CD4-positive, alpha-beta T cell treated with Interleukin-21 for 1 hour (primary cell): Measurements from ENCODE around the gene UXS1.

ENCODE experiments used
- DNase-seq: peaks from one replicate; pipeline ENCODE4 v3.0.0-alpha.2; 2020

UXS1 gene

DNA sequence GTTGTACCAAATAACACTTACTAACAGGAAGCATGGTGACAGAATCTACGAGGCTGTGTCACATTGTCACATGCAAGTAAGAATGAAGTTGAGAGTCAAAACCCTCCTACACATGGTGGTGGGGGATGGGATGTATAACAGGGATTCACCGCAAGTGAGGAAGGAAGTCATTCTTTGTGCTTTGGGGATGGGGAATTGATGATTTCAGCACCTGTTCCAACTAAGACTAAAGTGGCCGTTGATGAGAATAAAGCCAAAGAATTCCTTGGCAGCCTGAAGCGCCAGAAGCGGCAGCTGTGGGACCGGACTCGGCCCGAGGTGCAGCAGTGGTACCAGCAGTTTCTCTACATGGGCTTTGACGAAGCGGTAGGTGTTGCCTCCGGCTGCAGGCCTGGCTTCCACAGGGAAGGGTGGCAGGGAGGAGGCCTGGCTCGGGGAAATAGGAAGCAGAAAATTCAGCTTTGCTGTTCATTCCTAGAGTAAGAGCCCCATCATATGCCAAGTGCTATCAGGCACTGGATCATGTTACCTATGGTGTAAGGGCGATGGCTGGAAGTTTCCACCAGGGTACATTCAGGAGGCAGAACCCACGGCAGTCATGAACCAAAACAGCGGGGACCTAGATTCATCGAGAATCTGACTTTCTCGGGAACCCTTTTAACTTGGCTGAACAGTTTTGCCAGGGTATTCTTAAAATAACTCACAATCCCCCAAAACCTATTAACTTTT, 120.3 kb downstream of the UXS1 start:
- DNase-seq, result no peak

DNA sequence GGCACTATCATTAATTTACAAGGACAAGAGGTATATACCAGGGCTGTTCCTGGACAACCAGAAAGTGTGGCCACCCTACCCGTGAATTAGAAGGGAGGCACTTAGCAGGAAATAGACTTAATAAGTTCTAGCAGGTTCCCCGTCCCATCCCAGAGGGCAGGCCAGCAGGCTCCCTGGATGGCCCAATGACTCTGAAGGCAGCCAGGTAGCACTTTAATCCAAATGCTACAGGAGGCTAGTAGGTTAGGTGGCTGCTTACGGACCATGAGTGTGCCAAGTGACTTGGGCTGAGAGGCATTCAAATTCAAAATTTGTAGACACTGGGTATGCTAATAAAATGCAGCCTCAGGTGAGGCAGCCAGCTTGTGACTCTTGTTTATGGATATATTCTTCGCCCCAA, 123.9 kb downstream of the UXS1 start:
- DNase-seq, result no peak

- DNase-seq, result no peak
Measured at GRCh38 chr2:106068451-106068850, 125.7 kb downstream of the UXS1 start.

DNA sequence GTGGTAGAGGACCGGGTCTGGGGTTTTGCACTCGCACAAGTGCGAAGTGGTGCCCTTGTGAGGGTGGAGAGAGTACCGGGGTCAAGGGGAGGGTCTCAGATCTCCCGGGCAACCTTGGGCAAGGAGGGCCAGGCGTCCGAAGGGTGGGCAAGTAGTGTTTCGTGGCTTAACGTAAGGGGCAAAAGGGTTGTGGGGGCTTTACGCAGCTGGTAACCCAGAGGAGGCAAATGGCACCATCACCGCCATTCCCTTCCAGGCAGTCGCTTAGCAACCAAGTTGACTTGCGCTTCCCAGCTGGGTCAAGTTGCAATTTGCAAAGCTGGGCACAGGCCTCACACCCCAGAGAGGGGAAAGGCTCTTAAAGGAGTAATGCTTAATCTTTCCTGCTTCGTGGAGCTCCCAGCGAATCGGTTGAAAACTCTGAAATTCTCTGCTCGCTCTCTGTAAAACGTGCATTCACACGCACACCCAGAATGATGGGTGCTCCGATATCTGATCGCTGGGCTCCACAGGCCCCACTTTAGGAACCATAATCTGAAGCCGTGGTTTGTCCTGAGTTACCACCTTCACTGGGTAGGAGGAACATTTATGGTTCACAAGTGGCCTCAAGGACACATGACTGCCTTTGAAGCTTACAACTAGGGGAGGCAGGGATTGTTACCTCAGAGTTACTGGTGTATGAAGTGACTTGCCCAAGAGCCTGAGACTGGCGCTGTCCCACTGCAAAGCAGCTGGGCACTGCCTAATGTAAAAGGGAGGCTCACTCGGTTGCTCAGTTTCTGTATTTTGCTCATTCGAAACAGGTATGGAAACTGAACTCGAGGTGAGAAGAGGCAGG, 127.9 kb downstream of the UXS1 start:
- no peak for DNase-seq

GRCh38 chr2:106065268-106065982, 128.7 kb downstream of the UXS1 start:
- DNase-seq, result peak; percentile 13

DNA sequence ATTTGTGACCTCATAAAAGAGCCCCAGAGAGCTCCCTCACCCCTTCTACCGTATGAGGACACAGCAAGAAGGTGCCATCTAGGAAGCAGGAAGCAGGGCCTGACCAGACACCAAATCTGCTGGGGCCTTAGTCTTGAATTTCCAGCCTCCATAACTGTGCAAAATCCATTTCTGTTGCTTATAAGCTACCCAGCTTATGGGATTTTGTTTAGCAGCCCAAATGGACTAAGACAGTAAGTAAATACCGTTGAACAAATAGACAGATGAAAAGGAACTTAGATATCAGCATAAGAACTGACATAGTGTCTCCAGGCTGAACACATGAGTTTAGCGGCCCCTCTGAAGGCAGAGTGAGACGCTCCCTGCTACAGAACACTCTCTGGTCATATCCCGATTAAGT, 130.9 kb downstream of the UXS1 start:
- no peak for DNase-seq

- no peak for DNase-seq
Measured at GRCh38 chr2:106062627-106063026, 131.5 kb downstream of the UXS1 start.

GRCh38 chr2:106061611-106062349, 132.3 kb downstream of the UXS1 start:
- DNase-seq, result no peak

DNA sequence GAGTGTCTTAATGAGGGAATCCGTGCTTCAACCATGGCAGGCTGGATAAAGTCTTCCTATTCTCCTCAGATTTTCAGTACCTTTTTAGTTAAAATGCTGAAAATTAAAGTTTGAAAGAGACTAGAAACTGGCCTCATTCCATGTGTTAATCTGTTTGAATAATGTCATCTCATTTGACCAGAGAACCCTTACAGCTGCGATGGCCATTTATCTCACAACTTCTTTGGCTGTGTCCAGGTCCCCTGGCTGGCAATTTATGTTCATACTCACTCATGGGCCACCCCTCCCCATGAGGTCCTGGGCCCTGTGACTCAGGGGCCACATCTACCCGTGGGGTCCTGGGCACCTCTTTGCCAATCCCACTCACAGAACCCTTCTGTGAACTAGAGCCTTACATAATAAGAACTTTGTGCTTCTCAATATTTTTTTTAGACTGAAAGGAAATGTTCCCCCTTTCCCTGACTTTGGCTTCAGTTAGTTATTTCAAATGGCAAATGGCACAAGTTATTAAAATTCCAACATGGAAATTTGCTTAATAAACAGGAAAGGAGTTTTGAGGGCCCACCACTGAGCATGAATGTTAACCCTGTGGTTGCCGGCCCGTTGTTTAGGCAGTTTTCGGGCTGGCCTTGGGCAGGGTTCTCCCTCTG, 134.6 kb downstream of the UXS1 start:
- no peak for DNase-seq

- peak; percentile 8 for DNase-seq
Measured at GRCh38 chr2:106058469-106059137, 135.5 kb downstream of the UXS1 start.

DNA sequence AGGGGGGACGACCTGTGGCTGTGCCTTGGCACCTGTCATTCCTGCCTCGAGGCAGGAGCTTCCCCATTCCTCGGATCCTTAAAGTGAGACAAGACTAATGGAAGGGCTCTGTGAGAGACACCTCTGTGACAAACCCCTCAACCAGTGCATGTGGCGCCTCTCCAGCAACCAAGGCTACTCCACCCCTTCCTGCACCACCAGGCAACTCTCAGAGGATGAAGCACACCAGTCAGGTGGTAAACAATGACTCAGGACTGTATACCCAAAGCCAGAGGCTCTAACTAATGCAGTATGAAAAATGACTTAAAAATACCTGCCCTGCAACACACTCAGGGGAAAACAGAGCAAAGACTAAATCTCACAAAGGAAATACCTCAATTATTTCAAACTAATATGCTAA, 136.9 kb downstream of the UXS1 start:
- peak; percentile 49 for DNase-seq

- DNase-seq, result peak; percentile 6
Measured at GRCh38 chr2:106054880-106055655, 139.0 kb downstream of the UXS1 start.

GRCh38 chr2:106054321-106054720, 139.8 kb downstream of the UXS1 start:
- no peak for DNase-seq

GRCh38 chr2:106053581-106053980, 140.5 kb downstream of the UXS1 start:
- no peak for DNase-seq

DNA sequence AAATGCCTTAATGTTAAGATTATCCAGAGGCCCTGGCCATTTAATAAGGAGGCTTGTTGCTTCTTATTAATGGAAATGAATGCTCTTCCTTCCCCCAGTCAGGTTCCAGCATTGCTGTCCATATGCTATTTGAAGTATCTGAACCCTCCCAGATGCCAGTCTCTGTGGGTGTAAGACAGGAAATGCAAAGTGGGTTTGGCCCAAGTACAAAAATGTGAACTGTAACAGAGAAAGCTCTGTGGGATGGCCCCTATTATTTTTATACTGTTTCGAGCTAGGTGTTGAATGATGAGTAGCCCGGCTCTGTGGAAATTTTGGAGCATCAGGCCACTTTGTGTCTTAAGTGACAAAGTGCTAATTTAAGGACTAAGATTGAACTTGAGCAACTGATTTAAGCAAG, 141.0 kb downstream of the UXS1 start:
- DNase-seq, result peak; percentile 26

DNA sequence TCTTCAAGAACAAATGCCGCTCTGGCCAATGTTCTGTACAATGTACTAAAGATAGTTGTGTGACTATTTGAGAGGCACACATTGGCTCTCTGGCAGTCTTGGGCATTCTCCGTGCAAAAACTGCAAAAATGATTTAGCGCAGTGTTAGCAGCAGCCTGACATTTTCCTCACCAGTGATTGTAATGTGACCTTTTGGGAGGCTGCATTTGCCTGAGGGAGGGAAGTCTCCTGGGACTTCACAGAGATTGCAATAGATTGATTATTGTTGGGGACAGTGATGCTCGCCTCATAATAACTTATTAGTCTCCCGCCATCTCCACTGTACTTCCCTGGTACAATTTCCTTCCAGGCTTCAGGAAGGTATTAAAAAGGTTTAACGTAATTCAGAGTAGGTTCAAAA, 149.2 kb downstream of the UXS1 start:
- no peak for DNase-seq

DNA sequence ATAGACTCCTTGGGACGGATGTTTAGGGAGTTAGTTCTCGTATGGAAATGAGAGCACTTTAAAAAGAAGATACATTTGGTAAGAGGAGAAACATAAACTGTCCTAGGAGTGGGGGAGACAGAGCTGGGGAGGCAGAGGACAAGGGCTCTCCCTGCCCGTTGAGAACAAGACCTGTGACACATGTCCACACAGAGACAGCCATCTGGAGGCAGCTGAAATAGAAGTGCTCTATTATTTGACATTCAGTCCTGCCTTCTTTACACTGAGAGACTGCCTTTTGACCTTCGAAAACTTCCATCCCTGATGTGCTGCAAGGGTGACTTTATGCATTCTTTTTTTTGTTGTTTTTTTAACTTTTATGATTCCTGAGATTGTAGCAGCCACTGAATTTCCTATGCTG, 150.1 kb downstream of the UXS1 start:
- no peak for DNase-seq
